K562 (cell line): ENCODE data around the gene RBM3.

ENCODE experiments used
- ARID3A ChIP-seq: IDR thresholded peaks from 2 replicates; pipeline ENCODE4 v1.6.1; 2012; ENCODE audit warnings: low read depth, low read length, improper control_type of control experiment, borderline replicate concordance
- CHD2 ChIP-seq: IDR thresholded peaks from 2 replicates; pipeline ENCODE4 v1.6.1; 2011; ENCODE audit warnings: low read depth, low read length
- CTCF ChIP-seq, 3 experiments: IDR thresholded peaks in 2 of 3; conservative IDR thresholded peaks in 1 of 3; 2 replicates each; pipeline ENCODE4 v1.5.1; 2011 to 2012; ENCODE audit warnings: low read length in 3 of 3, mild to moderate bottlenecking in 3 of 3, control low read depth in 2 of 3, improper control_type of control experiment in 1 of 3, inconsistent platforms in 1 of 3, low read depth in 1 of 3, mixed read lengths in 1 of 3, moderate library complexity in 1 of 3; ENCODE audit not compliant: insufficient read depth in 2 of 3
- NFE2L1 ChIP-seq: fragments of 450-650 bp; IDR thresholded peaks from 2 replicates; pipeline ENCODE4 v1.6.1; 2016; ENCODE audit warnings: missing genetic modification characterization, low read depth, mild to moderate bottlenecking, missing compliant biosample characterization, moderate library complexity, borderline replicate concordance
- PATZ1 ChIP-seq: fragments of 250-450 bp; sonication (Bioruptor Pico); IDR thresholded peaks from 2 replicates; pipeline ENCODE4 v1.5.0; 2020; ENCODE audit warnings: mild to moderate bottlenecking, borderline replicate concordance
- POLR2AphosphoS5 ChIP-seq: IDR thresholded peaks from 2 replicates; pipeline ENCODE4 v1.6.1; 2011; ENCODE audit warnings: mild to moderate bottlenecking, low read depth, low read length, moderate library complexity; ENCODE audit not compliant: control insufficient read depth, insufficient read depth
- POLR3A ChIP-seq: IDR thresholded peaks from 2 replicates; pipeline ENCODE4 v1.6.1; 2011; ENCODE audit warnings: borderline replicate concordance, mild to moderate bottlenecking, moderate library complexity; ENCODE audit not compliant: insufficient read length, insufficient read depth; ENCODE audit errors: extremely low read depth
- ZNF280A ChIP-seq: fragments of 450-650 bp; IDR thresholded peaks from 2 replicates; pipeline ENCODE4 v1.6.1; 2018; ENCODE audit warnings: mild to moderate bottlenecking, low read depth; ENCODE audit not compliant: partially characterized antibody
- ZNF57 ChIP-seq: fragments of 450-650 bp; formaldehyde crosslinking; IDR thresholded peaks from 2 replicates; pipeline ENCODE4 v1.4.0; 2020; ENCODE audit warnings: mild to moderate bottlenecking, moderate library complexity

- TF ChIP-seq CTCF (IDR thresholded peaks at IDR 0.05 in 2 of 3, conservative IDR thresholded peaks at IDR 0.05 in 1 of 3; ENCODE audit: insufficient read depth in 2 of 3, low read depth in 1 of 3, low read length in 3 of 3), result no peak
- TF ChIP-seq ZNF280A, result no peak
- TF ChIP-seq NFE2L1 (tag), result no peak
- no peak for TF ChIP-seq ARID3A
- TF ChIP-seq ZNF57 (CRISPR knock-in tag), result no peak
- TF ChIP-seq POLR2AphosphoS5, result no peak
- no peak for TF ChIP-seq PATZ1 (CRISPR knock-in tag)
- no peak for TF ChIP-seq CHD2
- TF ChIP-seq POLR3A, result no peak
Measured at GRCh38 chrX:48580662-48581061, 6.4 kb downstream of the RBM3 start.
